Fibroblast of upper back skin (primary cell): ENCODE measurements around the gene C19orf53.
"Not testable (repeated sequence)": the region's sequence is repeated elsewhere in the genome, so short reads cannot be mapped to it uniquely, and the experiment has no call there.

ENCODE experiments used
- DNase-seq: peaks from one replicate; pipeline ENCODE4 v3.0.0-alpha.2; 2013

Gene C19orf53

GRCh38 chr19:13774217-13775191 lies at the start of gene C19orf53:
C19orf53 (plus strand) TSS chr19:13774456; CDS start chr19:13774478, 22 bp downstream.
- DNase-seq = peak; percentile 90

- DNase-seq = no peak
These were observed 47.9 kb upstream of the C19orf53 start for GRCh38 chr19:13726323-13726722.

- DNase-seq = peak; percentile 77
These were observed 46.5 kb upstream of the C19orf53 start for GRCh38 chr19:13727798-13728197.

GRCh38 chr19:13729859-13730258 lies 44.4 kb upstream of the C19orf53 start:
- peak; percentile 36 for DNase-seq

DNA sequence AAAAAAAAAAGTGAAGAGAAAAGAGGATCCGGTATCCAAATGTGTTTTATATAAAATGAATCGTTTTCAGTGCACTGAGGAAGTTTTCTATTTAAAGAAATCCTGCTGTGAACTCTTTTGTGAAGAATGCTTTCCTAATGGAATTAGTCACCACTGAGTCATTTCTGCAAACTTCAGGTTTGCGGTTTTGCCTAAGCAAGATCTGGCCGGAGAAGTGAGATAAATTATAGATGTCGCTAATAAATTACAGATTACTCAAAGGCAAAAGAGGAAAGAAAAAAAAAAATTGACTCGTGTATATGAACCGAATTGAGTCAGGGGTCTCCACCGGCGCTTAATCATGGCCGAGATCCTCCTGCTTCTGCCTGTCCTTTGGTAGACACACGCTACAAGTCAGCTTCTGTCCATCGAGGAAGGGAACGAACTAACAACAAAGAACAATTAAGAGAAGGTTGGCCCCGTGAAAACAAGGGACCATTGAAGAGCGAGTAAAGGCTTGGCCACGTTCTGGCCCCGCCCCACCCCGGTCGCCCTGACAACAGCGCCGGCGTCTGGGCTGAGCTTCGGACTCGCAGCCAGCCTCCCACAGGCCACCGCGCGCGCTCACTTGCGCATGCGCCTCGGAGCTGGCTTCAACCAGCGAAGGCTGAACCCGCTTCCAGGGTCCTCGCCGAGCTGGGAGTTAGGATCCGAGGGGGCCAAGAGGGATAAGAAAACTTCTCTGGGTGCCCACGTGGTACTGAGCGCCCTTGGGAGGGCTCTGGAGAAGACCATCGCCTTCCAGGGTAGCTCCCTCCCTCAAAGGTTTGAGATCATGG lies 42.9 kb upstream of the C19orf53 start:
- peak; percentile 98 for DNase-seq

- no peak for DNase-seq
These were observed 41.9 kb upstream of the C19orf53 start for GRCh38 chr19:13732337-13732736.

DNA sequence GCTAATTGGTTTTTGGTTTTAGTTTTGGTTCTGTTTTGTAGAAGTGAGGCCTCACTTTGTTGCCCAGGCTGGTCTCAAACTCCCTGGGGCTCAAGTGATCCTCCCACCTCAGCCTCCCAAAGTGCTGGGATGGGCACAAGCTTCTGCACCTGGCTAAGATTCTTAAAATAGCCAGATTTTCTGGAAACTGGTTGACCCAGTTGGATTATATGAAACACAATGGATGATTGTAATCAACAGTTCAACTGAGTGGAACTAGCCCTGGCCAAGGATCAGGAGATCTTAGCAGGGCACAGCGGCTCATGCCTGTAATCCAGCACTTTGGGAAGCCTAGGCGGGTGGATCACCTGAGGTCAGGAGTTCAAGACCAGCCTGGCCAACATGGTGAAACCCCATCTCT lies 39.5 kb upstream of the C19orf53 start:
- no peak for DNase-seq

GRCh38 chr19:13738073-13738472 lies 36.2 kb upstream of the C19orf53 start:
- DNase-seq = no peak

DNA sequence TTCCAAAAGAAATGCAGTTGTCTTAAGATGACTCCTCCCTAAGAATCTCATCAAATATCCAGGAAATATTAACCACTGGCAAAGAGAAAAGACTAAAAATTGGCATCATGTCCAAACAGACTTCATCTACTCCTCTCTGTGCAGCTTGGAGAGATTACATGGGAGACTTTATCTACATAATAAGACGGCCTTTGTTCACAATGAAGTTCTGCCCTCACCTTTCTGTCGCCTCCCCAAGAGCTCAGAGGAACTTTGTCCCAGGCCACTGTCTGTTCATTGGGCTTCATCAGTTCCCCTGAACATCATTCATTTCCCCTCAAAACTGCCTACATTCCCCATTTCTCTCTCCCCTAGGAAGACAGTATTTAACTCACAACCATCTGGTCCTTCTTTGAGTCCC lies 32.4 kb upstream of the C19orf53 start:
- no peak for DNase-seq

- DNase-seq = no peak
These were observed 31.5 kb upstream of the C19orf53 start for GRCh38 chr19:13742756-13743155.

DNA sequence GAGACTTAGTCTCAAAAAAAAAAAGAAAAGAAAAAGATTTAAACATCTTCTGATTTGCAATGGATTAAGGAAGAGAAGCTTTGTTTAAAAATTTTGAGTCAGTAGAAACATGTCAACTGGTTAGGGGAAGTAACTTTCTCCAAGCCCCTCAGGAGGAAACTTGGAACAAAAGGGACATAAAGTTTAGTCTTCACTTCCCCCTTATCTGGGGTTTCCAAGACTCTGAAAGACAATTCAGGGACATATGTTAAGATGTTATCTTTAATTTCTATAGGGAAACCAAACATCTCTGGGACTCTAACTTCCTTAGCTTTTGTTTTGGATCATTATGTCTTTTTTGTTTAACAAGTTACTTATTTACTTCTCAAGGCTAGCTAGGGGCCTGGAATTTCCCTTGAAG lies 30.1 kb upstream of the C19orf53 start:
- DNase-seq = no peak

DNA sequence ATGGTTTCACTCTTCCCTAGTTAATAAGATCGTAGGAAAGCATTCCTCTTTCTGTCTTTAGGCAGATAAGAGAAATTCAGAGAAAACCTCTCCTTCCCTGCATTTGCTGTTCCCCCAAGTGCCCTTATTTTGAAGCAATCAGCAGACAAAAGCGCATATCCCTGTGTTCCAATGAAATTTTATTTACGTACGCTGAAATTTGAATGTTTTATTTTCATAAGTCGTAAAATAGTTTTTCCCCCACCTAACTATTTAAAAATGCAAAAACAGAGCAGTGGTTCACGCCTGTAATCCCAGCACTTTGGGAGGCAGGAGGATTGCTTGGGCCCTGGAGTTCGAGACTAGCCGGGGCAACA lies 27.2 kb upstream of the C19orf53 start:
- no peak for DNase-seq

DNA sequence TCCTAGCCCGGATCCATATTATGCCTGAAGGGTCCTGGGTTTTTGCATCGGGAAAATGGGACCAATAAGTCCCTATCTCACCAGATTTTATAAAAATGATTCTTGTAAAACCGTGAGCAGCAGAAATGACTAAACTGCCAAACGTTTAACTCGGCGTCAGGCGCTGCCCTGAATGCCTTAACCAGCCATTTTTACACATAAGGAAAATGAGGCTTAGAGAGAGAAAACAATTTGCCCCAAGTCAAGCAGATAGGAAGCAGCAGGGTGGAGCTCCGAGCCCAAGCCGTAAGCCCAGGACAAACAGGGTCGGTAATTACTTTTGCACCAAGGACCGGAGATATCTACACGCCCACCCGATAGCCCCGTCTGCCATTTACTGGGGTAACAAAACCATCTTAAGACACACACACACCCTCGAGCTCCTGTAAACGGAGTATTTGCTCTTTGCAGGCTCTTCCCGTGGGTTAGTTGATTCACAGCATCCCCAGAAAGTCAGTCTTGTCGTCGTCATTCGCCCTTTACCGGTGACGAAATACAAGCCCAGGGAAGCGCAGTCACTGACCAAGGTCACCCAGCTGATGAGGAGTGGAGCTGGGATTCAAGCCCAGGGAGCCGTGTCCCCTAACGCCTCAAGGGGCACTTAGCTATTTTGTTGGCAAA lies 26.0 kb upstream of the C19orf53 start:
- no peak for DNase-seq

- no peak for DNase-seq
These were observed 22.8 kb upstream of the C19orf53 start for GRCh38 chr19:13751436-13751835.

DNA sequence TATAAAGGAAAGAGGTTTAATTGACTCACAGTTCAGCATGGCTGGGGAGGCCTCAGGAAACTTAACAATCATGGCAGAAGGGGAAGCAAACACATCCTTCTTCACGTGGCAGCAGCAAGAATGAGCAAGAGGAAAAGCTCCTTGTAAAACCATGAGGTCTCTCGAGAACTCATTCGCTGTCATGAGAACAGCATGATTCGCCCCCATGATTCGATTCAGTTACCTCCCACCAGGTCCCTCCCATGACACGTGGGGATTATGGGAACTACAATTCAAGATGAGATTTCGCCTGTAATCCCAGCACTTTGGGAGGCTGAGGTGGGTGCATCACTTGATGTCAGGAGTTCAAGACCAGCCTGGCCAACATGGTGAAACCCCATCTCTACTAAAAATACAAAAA lies 20.6 kb upstream of the C19orf53 start:
- DNase-seq = not testable (repeated sequence)

- DNase-seq = no peak
These were observed 18.0 kb upstream of the C19orf53 start for GRCh38 chr19:13756210-13756609.

- no peak for DNase-seq
These were observed 16.2 kb upstream of the C19orf53 start for GRCh38 chr19:13757805-13758772.

DNA sequence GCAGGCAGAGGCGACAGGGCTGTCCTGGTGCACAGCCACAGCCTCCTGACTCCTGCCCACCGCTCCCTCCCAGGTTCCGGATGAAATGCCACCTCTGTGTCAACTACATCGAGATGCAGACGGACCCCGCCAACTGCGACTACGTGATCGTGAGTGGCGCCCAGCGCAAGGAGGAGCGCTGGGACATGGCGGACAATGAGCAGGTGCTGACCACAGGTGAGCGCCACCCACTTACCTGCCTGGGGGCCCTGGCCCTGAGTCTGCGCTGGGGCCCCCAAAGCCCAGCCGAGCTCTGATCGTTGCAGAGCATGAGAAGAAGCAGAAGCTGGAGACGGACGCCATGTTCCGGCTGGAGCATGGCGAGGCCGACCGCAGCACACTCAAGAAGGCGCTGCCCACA lies 15.5 kb upstream of the C19orf53 start:
- no peak for DNase-seq

- no peak for DNase-seq
These were observed 12.8 kb upstream of the C19orf53 start for GRCh38 chr19:13761423-13761822.

GRCh38 chr19:13762635-13763235 lies 11.5 kb upstream of the C19orf53 start:
- no peak for DNase-seq

DNA sequence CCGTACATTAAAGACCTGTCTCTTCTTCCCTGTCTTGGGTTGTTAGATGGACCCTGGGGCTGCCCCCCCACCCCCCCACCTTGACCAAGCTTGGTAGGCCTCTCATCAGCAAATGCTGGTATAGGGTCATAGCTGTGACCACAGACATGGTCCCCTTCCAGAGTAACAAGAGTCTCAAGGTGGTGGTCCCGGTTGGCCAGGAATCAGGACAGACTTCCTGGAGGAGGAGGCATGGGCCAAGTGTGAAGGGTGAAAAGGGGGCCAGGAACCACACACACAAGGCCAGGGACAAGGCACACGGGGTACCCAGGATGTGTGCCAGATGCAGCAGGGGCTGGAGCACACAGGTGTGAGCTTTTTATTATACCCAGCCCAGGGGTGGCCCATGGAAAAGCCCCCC lies 11.0 kb upstream of the C19orf53 start:
- no peak for DNase-seq
